Prostate gland (tissue), 2 donors: Measurements from ENCODE around the gene STX11.

Experiments used
- POLR2A ChIP-seq: fragments of 450-650 bp; IDR thresholded peaks from one replicate; pipeline ENCODE4 v1.6.1; 2016; ENCODE audit warnings: antibody characterized with exemption, mild to moderate bottlenecking
- POLR2AphosphoS5 ChIP-seq: sonication (generic); formaldehyde crosslinking; IDR thresholded peaks from one replicate; pipeline ENCODE4 v1.6.1; 2017; ENCODE audit warnings: antibody characterized with exemption
- TF ChIP-seq, protein P1 (sequence below), 4 experiments: fragments of 200-600 bp in 2 of 4; fragments of 450-650 bp in 2 of 4; sonication (generic) in 2 of 4; IDR thresholded peaks; 1 replicate in 3 of 4; 2 replicates in 1 of 4; pipeline ENCODE4 v1.5.1; 2016 to 2019; ENCODE audit warnings: antibody characterized with exemption in 4 of 4, mild to moderate bottlenecking in 2 of 4, moderate library complexity in 2 of 4

GRCh38 chr6:144231721-144232120 is 81.4 kb downstream of the STX11 start:
- TF ChIP-seq, protein P1, sequence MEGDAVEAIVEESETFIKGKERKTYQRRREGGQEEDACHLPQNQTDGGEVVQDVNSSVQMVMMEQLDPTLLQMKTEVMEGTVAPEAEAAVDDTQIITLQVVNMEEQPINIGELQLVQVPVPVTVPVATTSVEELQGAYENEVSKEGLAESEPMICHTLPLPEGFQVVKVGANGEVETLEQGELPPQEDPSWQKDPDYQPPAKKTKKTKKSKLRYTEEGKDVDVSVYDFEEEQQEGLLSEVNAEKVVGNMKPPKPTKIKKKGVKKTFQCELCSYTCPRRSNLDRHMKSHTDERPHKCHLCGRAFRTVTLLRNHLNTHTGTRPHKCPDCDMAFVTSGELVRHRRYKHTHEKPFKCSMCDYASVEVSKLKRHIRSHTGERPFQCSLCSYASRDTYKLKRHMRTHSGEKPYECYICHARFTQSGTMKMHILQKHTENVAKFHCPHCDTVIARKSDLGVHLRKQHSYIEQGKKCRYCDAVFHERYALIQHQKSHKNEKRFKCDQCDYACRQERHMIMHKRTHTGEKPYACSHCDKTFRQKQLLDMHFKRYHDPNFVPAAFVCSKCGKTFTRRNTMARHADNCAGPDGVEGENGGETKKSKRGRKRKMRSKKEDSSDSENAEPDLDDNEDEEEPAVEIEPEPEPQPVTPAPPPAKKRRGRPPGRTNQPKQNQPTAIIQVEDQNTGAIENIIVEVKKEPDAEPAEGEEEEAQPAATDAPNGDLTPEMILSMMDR (IDR thresholded peaks at IDR 0.05), result no peak
- no peak for TF ChIP-seq POLR2A
- no peak for TF ChIP-seq POLR2AphosphoS5
